SK-N-SH (cell line): Measurements from ENCODE around the gene ZNF445.

ENCODE experiments used
- CTCF ChIP-seq: fragments of 200-600 bp; sonication (generic); IDR thresholded peaks from 2 replicates; pipeline ENCODE4 v1.6.1; 2017; ENCODE audit warnings: antibody characterized with exemption, mild to moderate bottlenecking, moderate library complexity
- FOSL2 ChIP-seq: IDR thresholded peaks from 2 replicates; pipeline ENCODE4 v1.4.0; 2012; ENCODE audit warnings: low read depth, mild to moderate bottlenecking, moderate library complexity, borderline replicate concordance

GRCh38 chr3:44395714-44396113 is 81.8 kb downstream of the ZNF445 start:
- TF ChIP-seq CTCF, result no peak
- no peak for TF ChIP-seq FOSL2
